Epidermal melanocyte (primary cell): ENCODE results near the gene ATP6AP1.
A peak's percentile ranks its signal among the peaks of the same experiment; 100 is the strongest.
"Not testable (repeated sequence)": the region's sequence is repeated elsewhere in the genome, so short reads cannot be mapped to it uniquely, and the experiment has no call there.

ENCODE experiments used
- DNase-seq: peaks from one replicate; pipeline ENCODE4 v3.0.0; 2011; ENCODE audit warnings: low spot score; ENCODE audit not compliant: insufficient read length

Gene ATP6AP1

DNA sequence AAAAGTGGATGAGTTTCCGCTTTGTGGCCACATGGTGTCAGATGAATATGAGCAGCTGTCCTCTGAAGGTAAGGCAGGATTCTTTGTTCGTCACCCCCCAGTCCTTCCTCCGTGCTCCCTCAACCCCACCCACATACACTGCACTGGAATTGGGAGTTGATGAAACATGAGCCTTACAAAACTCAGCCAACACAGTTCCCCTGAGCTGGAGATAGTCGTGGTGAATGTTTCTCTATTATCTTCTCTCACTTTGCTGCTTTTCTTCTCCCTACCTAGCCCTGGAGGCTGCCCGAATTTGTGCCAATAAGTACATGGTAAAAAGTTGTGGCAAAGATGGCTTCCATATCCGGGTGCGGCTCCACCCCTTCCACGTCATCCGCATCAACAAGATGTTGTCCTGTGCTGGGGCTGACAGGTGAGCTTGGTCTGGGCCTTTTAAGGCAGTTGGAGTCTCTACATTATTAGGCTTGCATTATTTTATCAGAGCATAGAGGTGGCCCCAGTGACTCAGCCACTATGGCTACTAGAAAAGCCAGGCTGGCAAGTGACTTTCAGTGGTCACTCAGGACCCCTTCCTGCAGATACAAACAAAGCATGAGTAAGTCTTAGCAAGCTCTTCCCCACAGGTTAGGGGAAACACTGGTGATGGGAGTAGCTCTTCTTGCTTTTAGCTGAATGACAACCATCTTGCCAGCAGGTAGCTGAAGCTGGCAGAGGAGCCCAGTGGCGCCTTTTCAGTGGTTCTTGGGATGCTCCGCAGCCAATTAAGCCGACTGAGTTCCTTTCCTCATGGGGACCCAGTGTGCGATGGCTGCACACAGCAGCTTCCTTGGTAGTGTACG, 28.7 kb upstream of the ATP6AP1 start:
- no peak for DNase-seq

DNA sequence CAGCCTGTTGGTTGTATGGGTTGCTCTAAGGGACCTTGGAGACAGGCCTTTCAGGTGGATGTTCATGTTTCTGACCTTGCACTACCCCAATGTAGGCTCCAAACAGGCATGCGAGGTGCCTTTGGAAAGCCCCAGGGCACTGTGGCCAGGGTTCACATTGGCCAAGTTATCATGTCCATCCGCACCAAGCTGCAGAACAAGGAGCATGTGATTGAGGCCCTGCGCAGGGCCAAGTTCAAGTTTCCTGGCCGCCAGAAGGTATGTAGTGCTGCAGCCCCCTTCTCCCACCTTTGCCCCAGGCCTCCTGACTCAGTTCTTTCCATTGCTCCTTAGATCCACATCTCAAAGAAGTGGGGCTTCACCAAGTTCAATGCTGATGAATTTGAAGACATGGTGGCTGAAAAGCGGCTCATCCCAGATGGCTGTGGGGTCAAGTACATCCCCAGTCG, 28.1 kb upstream of the ATP6AP1 start:
- not testable (repeated sequence) for DNase-seq

DNA sequence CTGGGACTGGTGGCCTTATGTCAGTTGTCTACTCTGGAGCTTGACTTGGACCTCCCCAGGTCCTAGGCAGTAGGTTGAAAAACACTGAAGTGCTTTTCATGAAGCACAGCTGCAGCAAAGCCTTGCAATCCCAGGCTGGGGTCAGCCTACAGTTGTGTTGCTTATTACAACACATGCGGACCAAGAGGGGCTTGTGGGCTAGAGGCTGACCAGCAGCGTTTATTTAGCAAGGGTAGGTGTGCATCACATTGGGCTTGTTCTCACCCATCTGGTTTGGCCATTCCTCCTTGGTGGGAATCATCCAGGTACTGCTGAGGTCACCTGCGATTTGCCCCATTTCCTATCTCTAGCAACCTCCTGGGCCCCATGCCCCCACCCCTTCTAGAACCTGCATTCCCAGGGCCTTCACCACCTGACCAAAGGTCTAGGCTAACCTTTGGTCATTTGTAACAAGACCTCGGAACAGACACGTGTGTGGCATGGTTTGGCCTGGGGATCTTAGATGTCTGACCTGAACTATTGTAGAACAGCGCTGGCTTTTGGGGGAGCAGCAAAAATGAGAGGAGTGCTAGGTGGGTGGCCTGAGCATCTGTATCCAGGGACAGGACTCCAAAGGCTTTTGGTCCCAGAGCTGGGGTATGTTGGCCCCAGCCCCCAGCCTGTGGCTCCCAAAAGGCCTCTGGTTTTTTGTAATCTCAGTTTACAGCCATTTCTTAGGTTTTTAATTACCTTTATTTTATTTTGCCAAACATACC, 27.3 kb upstream of the ATP6AP1 start:
- DNase-seq: no peak

DNA sequence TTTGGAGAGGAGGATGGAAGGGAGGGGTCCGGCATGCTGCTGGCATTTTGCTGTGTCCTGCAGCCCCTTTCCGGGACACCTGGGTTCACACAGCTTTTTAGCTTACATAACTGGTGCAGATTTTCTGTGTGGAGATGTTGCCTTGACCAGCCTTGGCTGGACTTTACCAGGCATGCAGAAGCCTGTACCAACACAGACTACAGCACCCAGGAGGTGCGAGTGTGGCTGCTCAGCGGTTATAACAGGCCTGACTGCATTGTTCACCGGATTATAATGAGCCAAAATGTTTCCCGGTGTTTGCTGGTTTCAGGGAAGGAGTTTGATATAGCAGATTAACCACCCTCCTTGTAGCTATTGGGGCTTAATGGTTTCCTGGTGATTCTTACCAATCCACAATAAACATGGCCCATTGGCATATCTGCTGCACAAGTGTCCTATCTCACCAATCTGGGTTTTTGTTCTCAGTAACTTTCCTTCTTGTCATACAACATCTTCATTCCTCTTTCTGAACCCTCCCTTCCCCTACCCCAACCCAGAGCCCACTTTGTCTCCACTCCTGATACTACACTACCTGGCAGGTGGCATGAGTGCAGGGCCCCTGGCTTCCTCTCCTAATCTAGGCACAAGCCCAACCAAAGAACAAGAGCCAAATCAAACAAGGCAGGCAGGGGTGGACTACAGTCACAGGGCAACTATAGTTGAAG, 26.4 kb upstream of the ATP6AP1 start:
- DNase-seq: no peak

DNA sequence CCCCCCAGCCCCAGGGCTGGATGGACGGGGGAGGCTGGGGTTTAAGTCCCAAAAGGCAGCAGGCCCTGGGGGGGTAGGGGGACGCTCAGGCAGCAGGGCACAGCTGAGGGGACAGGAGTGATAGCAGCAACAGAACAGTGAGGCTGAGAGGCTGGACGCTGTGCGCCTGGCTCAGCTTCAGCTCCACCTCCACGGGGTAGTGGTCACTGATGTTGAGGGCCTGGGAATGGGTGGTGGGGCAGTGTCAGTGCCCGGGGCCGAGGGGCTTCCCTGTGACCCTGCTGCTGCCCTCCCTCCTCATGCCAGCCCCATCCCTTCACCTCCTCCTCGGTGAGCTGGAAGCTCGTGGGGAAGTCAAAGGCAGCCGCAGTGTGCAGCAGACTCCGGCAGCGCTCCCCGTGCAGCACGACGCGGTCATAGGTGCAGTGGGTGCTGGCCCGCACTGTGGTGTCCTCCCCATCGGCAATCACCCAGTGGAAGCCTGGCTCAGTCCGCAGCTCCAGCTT, 25.8 kb upstream of the ATP6AP1 start:
- DNase-seq: no peak

DNA sequence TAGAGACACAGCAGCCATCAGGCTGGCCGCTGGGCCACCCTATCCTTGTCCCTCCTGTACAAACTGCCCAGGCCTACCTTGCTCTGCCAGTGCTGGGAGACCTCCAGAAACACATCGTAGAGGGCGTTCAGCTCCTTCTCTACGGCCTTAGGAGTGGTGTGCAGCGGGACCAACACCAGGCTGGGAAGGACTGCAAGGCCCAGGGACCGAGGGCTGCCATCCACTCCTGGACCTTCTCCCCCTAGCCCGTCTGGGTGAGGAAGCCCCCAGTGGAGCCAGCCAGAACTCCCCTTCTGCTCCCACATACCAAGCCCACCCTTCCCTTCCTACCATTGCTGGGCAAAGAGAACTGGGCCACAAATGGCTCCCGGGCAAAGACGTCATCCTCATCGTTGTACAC, 25.3 kb upstream of the ATP6AP1 start:
- DNase-seq: no peak

DNA sequence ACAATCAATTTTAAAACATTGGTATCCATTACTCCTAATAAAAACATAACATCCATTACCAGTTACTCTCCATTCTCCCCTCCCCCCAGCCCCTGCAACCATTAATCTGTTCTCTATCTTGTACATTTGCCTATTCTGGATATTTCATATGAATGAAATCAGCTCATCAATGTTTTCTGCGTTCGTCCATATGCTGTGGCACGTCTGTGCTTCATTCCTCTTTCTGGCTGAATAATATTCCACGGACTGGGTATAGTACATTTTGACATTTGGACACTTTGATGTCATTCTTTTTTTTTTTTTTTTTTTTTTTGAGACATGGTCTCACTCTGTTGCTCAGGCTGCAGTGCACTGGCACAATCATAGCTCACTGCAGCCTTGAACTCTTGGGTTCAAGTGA, 24.6 kb upstream of the ATP6AP1 start:
- no peak for DNase-seq

DNA sequence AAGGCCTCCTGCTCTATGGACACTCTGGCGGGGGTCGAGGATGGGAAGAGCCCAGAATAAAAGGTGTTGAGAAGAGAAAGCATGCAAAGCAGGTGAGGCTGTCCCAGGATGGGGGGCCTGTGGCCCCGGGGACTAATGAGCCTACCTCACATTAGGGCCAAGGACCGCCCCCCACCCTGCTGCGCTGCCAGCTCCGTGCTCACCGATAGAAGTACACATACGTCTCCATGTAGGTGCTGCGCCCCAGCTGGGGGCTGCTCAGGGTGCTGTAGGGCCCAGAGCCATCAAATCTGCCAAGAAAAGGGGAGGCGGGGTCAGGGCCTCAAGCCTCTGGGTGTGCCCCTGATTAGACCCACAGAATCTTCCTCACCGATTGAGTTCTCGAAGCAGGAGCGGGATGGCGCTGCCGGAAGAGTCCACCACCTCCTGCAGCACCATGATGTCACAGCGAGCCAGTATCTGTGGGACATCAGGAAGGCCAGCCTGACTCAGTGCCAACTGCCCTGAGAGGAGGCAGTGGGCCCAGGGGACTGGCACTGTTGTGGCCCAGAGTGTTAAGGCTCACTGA, 23.8 kb upstream of the ATP6AP1 start:
- DNase-seq: no peak

DNA sequence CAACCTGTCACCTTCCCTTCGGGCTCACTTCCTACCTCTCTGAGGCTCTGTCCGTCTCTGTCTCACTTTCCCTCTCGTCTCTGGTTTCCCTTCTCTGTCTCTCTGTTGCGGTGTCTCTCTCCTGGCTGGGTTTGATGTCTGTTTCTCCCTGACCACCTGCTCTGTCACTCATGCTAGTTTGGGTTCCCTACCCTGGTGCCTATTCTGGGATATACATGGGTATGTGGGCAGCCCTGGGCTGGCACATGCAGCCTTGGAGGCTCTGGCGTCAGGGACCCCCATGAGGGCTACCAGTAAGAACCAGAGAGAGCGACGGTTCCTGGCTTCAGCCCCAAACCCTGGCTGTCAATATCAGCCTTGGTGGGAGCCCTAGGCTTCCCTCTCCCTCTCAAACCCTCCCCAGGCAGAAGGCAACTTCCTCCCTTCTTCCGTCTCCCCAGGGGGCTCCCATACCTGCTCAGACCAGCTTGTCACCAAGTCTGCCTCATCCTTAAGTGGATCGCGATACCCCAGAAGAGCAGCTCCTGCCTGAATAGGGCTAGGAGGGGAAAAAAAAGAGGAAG, 19.7 kb upstream of the ATP6AP1 start:
- no peak for DNase-seq

DNA sequence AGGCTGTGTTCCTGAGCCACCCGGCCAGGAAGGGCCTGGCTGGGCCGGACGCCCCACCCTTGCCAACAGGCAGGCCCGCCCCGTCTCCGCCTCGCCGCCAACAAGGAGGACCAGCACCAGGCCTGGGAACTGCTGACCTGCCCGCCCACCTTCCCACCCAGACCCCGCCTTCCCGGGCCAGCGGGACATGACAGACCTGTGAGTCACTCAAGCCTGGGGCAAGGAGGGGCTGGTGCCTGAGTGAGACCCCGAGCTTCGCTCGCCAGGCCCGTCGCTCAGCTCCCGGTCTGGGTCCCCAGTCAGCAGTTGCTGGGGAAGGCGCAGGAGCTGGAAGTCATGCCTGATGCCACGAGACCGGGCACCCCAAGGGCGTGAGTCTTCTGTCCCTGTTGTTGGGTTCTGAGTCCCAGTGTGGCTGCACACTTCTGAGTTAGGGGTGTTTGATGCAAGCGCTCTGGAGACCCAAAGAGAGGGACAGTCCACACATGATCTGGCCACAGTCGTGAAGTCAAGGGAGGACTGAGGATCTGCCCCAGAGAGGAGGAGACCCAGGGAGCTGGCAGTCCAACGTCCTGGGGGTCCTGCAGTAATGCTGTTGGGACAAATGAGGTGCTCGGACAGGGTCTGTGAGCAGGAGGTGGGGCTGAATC, 19.1 kb upstream of the ATP6AP1 start, which contains the start of gene DNASE1L1:
TSS of gene DNASE1L1 (minus strand) at position 33 of the 650 bp plus-strand sequence. CDS start 3,686 bp downstream, outside the sequence.
- peak; percentile 27 for DNase-seq

DNA sequence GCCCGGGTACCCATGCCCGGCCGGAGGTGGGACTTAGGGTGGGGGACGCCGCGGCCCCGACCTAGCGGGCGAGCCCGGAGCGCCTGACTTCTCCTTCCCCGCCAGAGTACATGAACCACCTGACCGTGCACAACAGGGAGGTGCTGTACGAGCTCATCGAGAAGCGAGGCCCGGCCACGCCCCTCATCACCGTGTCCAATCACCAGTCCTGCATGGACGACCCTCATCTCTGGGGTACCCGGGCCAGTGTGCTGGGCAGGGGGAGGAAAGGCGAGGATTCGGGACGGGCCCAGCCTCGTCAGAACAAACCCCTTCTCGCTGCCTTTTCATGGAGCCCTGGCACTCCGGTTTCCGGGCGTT, 16.5 kb upstream of the ATP6AP1 start:
- DNase-seq: no peak

DNA sequence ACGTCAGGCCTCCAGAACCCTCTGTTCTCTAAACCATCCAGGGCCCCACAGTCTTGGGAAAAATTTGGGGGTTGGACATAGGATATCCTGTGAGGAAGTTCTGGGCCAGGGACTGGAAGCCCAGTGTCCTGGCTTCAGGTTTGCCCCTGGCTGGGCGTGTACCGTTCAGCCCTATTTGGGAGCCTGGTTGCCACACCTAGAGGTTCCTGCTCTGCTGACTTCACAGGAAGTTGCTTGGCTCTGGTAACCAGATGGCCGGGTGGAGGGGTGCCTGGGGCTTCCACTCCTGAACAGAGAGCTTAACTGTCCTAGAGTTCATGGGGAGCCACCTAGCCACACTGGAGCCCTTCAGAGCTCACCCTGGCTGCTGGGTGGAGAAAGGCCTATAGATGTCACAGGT, 16.0 kb upstream of the ATP6AP1 start:
- DNase-seq: no peak

DNA sequence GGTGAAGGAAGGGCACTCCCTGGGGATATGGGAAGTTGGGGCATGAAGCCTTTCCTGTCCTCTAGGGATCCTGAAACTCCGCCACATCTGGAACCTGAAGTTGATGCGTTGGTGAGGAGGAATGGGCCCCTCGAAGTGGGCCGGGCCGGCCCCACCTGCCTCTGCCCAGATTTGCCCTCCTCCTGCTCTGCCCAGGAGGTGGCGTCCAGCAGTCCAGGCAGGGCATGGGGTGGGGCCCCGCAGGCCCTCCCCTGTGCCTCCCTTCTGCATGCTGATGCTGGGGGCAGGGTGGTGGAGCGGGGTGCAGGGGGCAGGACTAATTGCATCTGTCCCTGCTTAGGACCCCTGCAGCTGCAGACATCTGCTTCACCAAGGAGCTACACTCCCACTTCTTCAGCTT, 15.3 kb upstream of the ATP6AP1 start:
- DNase-seq: no peak

DNA sequence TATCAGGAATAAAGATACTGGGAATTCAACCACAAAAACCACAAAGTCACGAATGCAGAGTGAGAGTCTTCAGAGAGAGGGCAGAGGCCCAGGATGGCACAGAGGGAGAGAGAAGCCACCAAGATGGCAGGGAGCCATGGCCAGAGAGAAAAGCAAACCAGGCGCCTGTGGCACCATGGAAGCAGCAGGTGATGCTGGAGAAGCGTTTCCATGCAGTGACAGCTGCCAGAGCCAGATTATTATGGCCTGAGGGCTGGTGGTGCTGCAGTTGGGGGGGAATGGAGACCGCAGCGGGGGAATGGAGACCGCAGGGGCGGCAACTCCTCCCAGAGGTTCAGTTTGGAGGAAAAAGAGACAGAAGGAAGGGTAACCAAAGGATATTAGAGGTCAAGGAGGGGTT, 11.3 kb upstream of the ATP6AP1 start:
- no peak for DNase-seq

DNA sequence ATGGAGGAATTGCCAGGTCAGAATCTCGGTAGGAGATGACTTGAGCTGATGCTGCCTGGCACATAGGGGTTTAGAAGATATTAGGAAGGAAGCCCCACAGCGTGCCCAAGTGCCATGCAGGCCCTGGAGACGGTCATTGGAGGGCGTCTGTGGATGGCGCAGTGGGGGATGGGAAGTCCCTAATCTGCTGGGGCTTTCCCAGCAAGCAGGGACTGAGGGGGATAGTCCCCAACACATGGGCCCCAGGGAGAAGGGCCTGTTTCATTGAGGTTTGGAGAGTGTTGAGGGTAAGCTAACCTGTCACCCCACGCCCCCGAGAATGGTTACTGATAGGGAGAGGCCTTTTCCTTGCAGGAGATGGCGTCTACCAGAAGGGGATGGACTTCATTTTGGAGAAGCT, 9.3 kb upstream of the ATP6AP1 start:
- no peak for DNase-seq

DNA sequence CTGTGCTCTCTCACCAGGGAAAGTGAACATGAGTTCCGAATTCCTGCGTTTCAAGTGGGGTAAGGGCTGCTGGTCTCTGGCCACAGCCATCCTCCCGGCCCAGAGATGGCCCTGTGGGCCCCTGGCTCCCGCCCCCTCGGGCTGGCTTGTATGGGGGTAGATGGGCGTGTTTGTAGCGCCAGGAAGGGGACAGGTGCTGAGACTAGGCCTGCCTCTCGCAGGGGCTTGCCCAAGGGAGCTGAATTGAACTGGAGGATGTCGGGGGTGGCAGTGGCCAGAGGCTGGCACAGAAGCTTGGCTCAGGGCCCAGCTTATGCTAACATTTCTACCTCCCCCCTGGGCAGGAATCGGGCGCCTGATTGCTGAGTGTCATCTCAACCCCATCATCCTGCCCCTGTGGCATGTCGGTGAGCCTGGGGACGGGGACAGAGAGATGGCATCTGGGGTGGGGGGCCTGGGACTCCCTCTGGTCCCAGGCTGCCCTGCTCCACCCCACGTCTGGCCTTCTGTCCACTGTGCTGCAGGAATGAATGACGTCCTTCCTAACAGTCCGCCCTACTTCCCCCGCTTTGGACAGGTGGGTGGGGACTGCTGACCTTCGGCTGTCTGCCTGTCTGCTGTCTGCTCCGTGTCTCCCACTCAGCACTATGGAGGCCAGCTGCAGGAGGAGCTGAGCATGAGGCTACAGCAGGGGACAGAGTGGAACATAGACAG, 8.6 kb upstream of the ATP6AP1 start:
- DNase-seq: no peak

DNA sequence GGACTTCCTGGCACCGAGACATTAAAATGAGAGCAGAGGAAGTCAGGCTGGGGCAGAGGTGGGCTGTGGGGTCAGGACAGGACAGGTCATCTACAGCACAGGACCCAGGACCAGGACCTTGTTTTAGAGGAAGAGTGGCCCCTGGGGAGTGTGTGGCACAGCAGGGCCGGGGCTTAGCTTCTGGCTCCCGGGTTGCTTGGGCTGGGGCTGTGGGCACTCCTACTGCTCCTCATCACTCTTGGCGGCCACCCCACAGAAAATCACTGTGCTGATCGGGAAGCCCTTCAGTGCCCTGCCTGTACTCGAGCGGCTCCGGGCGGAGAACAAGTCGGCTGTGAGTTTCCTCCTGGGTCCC, 8.1 kb upstream of the ATP6AP1 start:
- no peak for DNase-seq

DNA sequence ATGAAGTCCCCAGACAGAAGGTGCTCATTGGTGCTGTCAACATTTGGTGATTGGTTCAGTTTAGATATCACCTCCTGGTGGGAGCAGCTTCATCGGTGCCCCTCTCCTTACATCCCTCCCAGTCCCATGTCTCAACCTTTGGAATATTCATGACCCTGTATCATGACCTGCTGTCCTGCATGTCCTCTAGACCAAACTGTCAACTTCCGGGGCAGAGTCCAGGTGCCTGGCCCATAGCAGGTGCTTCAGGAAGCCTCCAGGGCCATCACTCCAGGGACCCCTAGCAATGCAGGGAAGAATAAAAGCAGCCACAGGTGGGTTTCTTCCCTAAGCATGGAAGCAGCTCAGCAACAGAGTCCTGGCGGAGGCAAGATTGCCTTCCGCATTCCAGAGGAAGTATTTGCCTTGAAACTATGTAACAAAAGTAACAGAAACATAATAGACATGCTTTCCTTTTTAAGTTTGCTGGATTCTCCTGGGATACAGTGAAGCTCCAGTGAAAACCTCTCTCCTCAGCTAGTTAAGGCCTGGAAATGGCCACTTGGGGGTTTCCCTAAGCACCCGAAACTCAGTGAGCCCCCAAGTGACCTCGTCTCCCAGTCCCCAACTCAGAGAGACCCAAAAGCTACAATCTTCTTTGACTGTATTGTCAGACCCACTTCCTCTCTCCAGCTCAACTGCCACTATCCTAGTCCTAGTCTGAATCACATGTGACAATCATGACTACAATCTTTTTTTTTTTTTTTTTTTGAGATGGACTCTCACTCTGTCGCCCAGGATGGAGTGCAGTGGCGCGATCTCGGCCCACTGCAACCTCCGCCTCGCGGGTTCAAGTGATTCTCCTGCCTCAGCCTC, 1.3 kb upstream of the ATP6AP1 start:
- DNase-seq: no peak

DNA sequence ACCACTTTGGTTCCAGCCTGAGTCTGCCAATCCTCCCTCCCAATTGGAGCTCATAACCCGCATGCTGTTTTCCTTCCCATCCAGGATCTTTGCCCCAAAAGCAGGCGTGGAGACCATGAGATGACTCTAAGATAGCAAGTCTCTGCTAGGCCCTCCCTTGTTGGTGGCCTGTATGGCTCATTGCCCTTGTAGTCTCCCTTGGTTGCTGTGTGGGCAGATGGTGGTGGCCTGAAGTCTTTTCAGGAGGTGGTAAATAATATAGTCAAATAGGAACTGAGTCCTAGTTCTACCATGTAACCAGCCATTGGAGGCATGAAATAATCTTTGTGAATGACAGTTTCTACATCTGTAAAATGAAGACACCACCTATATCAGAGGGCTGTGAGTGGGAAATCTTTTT, 1.2 kb downstream of the ATP6AP1 start:
- no peak for DNase-seq
